Liver (tissue), 3 donors: Measurements from ENCODE around the gene CTSV.
"Not testable (repeated sequence)": the region's sequence is repeated elsewhere in the genome, so short reads cannot be mapped to it uniquely, and the experiment has no call there.

ENCODE experiments used
- ATF3 ChIP-seq: IDR thresholded peaks from 2 replicates; pipeline ENCODE4 v1.6.1; 2016; ENCODE audit warnings: antibody characterized with exemption
- EGR1 ChIP-seq, 2 donors: IDR thresholded peaks; 2 replicates each; pipeline ENCODE4 v1.6.1; 2016 to 2018; ENCODE audit warnings: antibody characterized with exemption in 2 of 2, low read depth in 2 of 2
- GABPA ChIP-seq, 2 donors: IDR thresholded peaks in 1 of 2; conservative IDR thresholded peaks in 1 of 2; 2 replicates each; pipeline ENCODE4 v1.6.1; 2016; ENCODE audit warnings: antibody characterized with exemption in 2 of 2, mild to moderate bottlenecking in 1 of 2, moderate library complexity in 1 of 2
- HNF4A ChIP-seq, 2 donors: conservative IDR thresholded peaks; 2 replicates each; pipeline ENCODE4 v1.6.1; 2016; ENCODE audit warnings: antibody characterized with exemption in 2 of 2, mild to moderate bottlenecking in 2 of 2
- JUND ChIP-seq, 2 donors: IDR thresholded peaks; 2 replicates each; pipeline ENCODE4 v1.6.1; 2016; ENCODE audit warnings: antibody characterized with exemption in 2 of 2
- REST ChIP-seq: IDR thresholded peaks from 2 replicates; pipeline ENCODE4 v1.6.1; 2016; ENCODE audit warnings: antibody characterized with exemption, mild to moderate bottlenecking
- SP1 ChIP-seq: IDR thresholded peaks from 2 replicates; pipeline ENCODE4 v1.6.1; 2018; ENCODE audit warnings: antibody characterized with exemption, mild to moderate bottlenecking
- YY1 ChIP-seq: IDR thresholded peaks from 2 replicates; pipeline ENCODE4 v1.6.1; 2016; ENCODE audit warnings: antibody characterized with exemption, mild to moderate bottlenecking
- TF ChIP-seq, protein P1 (sequence below): fragments of 150-350 bp; IDR thresholded peaks from 2 replicates; pipeline ENCODE4 v1.5.1; 2017; ENCODE audit warnings: improper control_type of control experiment, low read depth, low read length; ENCODE audit not compliant: missing input control
- TF ChIP-seq, protein P2 (sequence below): IDR thresholded peaks from 2 replicates; pipeline ENCODE4 v1.6.1; 2016; ENCODE audit warnings: antibody characterized with exemption
- donor health status: healthy.
- donor health status: healthy.

GRCh38 chr9:96992303-96992702, 46.6 kb downstream of the CTSV start:
- not testable (repeated sequence) for TF ChIP-seq EGR1 (IDR thresholded peaks at IDR 0.05; ENCODE audit: low read depth in 2 of 2); JUND (IDR thresholded peaks at IDR 0.05); ATF3; GABPA (IDR thresholded peaks at IDR 0.05 in 1 of 2, conservative IDR thresholded peaks at IDR 0.05 in 1 of 2); HNF4A (conservative IDR thresholded peaks at IDR 0.05); REST; YY1; SP1
- TF ChIP-seq, protein P1, sequence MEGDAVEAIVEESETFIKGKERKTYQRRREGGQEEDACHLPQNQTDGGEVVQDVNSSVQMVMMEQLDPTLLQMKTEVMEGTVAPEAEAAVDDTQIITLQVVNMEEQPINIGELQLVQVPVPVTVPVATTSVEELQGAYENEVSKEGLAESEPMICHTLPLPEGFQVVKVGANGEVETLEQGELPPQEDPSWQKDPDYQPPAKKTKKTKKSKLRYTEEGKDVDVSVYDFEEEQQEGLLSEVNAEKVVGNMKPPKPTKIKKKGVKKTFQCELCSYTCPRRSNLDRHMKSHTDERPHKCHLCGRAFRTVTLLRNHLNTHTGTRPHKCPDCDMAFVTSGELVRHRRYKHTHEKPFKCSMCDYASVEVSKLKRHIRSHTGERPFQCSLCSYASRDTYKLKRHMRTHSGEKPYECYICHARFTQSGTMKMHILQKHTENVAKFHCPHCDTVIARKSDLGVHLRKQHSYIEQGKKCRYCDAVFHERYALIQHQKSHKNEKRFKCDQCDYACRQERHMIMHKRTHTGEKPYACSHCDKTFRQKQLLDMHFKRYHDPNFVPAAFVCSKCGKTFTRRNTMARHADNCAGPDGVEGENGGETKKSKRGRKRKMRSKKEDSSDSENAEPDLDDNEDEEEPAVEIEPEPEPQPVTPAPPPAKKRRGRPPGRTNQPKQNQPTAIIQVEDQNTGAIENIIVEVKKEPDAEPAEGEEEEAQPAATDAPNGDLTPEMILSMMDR: not testable (repeated sequence)
- TF ChIP-seq, protein P2, sequence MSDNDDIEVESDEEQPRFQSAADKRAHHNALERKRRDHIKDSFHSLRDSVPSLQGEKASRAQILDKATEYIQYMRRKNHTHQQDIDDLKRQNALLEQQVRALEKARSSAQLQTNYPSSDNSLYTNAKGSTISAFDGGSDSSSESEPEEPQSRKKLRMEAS: not testable (repeated sequence)
